ENCODE data around the gene GPR84.
A peak's percentile ranks its signal among the peaks of the same experiment; 100 is the strongest.
"Not testable (repeated sequence)": the region's sequence is repeated elsewhere in the genome, so short reads cannot be mapped to it uniquely, and the experiment has no call there.

GPR84 gene

GRCh38 chr12:54337280-54337842, 26.9 kb downstream of the GPR84 start:
- ChIA-PET POLR2A (ENCODE audit: low non-redundant PET) (interaction anchor here (0.5 to 0.6 kb wide), 2 partner anchors 311 to 328 kb away, joined by 3 to 4 read pairs; partner anchors contain the start of gene HOXC8), CTCF (interaction anchor here (0.6 to 1.7 kb wide), 5 partner anchors 7 to 62 kb away, joined by 3 to 7 read pairs (median 3); no protein-coding TSS in a partner anchor)
- H3K27ac ChIP-seq = no peak overlapping the region
- DNase-seq (ENCODE audit: low spot score) = no peak
- no peak for TF ChIP-seq CTCF (conservative IDR thresholded peaks at IDR 0.05; ENCODE audit: low read depth)

- peak overlapping the region; percentile 40 for H3K27ac ChIP-seq
Measured at GRCh38 chr12:54333420-54334034, 30.8 kb downstream of the GPR84 start.

GRCh38 chr12:54331461-54331860, 32.8 kb downstream of the GPR84 start:
- ChIA-PET POLR2A (ENCODE audit: low non-redundant PET) (no interaction called here), CTCF (no interaction called here)
- H3K27ac ChIP-seq = peak overlapping the region; percentile 60
- no peak for DNase-seq (ENCODE audit: low spot score)
- no peak for TF ChIP-seq CTCF (conservative IDR thresholded peaks at IDR 0.05; ENCODE audit: low read depth)

More at GRCh38 chr12:54333420-54334034, 30.8 kb downstream of the GPR84 start:
- no peak for DNase-seq (ENCODE audit: low spot score)
- CTCF ChIA-PET = interaction anchor here (0.8 kb wide), 1 partner anchor 41 kb away, joined by 5 read pairs; no protein-coding TSS in a partner anchor
- POLR2A ChIA-PET (ENCODE audit: low non-redundant PET) = no interaction called here
- no peak for TF ChIP-seq CTCF (conservative IDR thresholded peaks at IDR 0.05; ENCODE audit: low read depth)

- TF ChIP-seq CTCF (conservative IDR thresholded peaks at IDR 0.05; ENCODE audit: low read depth) = no peak
- CTCF ChIA-PET = no interaction called here
- POLR2A ChIA-PET (ENCODE audit: low non-redundant PET) = no interaction called here
- H3K27ac ChIP-seq = no peak overlapping the region
- no peak for DNase-seq (ENCODE audit: low spot score)
Measured at GRCh38 chr12:54330442-54330841, 33.8 kb downstream of the GPR84 start.

GRCh38 chr12:54329759-54330158, 34.5 kb downstream of the GPR84 start:
- CTCF ChIA-PET = interaction anchor here (0.5 to 0.6 kb wide), 3 partner anchors 21 to 122 kb away, joined by 3 to 8 read pairs (median 3); no protein-coding TSS in a partner anchor
- DNase-seq (ENCODE audit: low spot score) = no peak
- POLR2A ChIA-PET (ENCODE audit: low non-redundant PET) = no interaction called here
- peak overlapping the region; percentile 55 for H3K27ac ChIP-seq
- TF ChIP-seq CTCF (conservative IDR thresholded peaks at IDR 0.05; ENCODE audit: low read depth) = no peak

GRCh38 chr12:54328595-54329337, 35.5 kb downstream of the GPR84 start:
- TF ChIP-seq CTCF (conservative IDR thresholded peaks at IDR 0.05; ENCODE audit: low read depth) = no peak
- CTCF ChIA-PET = interaction anchor here (0.5 to 0.7 kb wide), 5 partner anchors 7 to 42 kb away, joined by 3 to 8 read pairs (median 3); no protein-coding TSS in a partner anchor
- DNase-seq (ENCODE audit: low spot score) = no peak
- POLR2A ChIA-PET (ENCODE audit: low non-redundant PET) = no interaction called here
- H3K27ac ChIP-seq = peak overlapping the region; percentile 70

- not testable (repeated sequence) for DNase-seq (ENCODE audit: low spot score)
- H3K27ac ChIP-seq = peak overlapping the region; percentile 74
- ChIA-PET POLR2A (ENCODE audit: low non-redundant PET) (interaction anchor here (0.5 to 1.3 kb wide), 4 partner anchors 34 to 66 kb away, joined by 3 to 7 read pairs (median 3); partner anchors contain the start of gene HNRNPA1), CTCF (interaction anchor here (0.5 to 1.5 kb wide), 9 partner anchors 19 to 106 kb away, joined by 3 to 7 read pairs (median 3); no protein-coding TSS in a partner anchor)
Measured at GRCh38 chr12:54325442-54326109, 38.7 kb downstream of the GPR84 start.
